Pancreas (tissue), 10 donors: ENCODE data around the gene ATG10. TPM values are rescaled to one million over a fixed set of nuclear protein-coding genes. Genes with fewer than 3 reads are reported as not detected.

Experiments used
- ATAC-seq, 4 donors: fragments of 200-7000 bp; cut with Tn5 transposase; one replicate each; pipeline versions ENCODE4 v1.8.0 to v1.9.1; 2020; ENCODE audit warnings: mild to moderate bottlenecking in 4 of 4, moderate library complexity in 4 of 4
- DNase-seq, 6 donors: peaks; one replicate each; pipeline ENCODE4 v3.0.0-alpha.2; 2020
- FAIRE-seq: peaks from 2 replicates; lab custom pipeline; 2012; peaks lifted over from hg19 to GRCh38; lab: Jason Lieb, UNC
- H3K27ac ChIP-seq, 4 donors: fragments of 200-600 bp; sonication (generic); 1 replicate in 3 of 4; 2 replicates in 1 of 4; pipeline versions ENCODE4 v1.5.0 to v1.8.0; 2020
- H3K27me3 ChIP-seq, 4 donors: fragments of 200-600 bp; one replicate each; pipeline ENCODE4 v1.8.0; 2021
- H3K36me3 ChIP-seq, 3 donors: fragments of 200-600 bp; sonication (generic) in 1 of 3; one replicate each; pipeline versions ENCODE4 v1.5.0 to v1.8.0; 2020 to 2021
- H3K4me1 ChIP-seq, 3 donors: fragments of 200-600 bp; one replicate each; pipeline ENCODE4 v1.8.0; 2021
- H3K4me3 ChIP-seq, 4 donors: fragments of 200-600 bp; sonication (generic) in 2 of 4; one replicate each; pipeline versions ENCODE4 v1.5.0 to v1.8.0; 2020 to 2021
- H3K9me3 ChIP-seq, 4 donors: fragments of 200-600 bp; one replicate each; pipeline ENCODE4 v1.8.0; 2021
- WGBS, 2 donors: extraction: QIAGEN DNeasy Blood & Tissue Kit; methylation state at CpG; one replicate each; pipeline ENCODE4 v1.1.7; 2013; 5-methylcytosine and 5-hydroxymethylcytosine counted together
- intact Hi-C, 3 donors: fragments of 100-400 bp; cut with DNase I; formaldehyde crosslinking; loops; one replicate each; pipeline versions ENCODE4 v1.11.1 to v1.14.2; 2022
- polyA plus RNA-seq, 2 donors: library from polyadenylated mRNA; stranded (reverse); fragments of 200-250 nt; gene quantifications; one replicate each; pipeline ENCODE4 v1.2.3, GENCODE V29; 2013
- total RNA-seq, 6 donors: library from RNA; stranded (reverse); fragmentation: NEBNext Ultra II Directional in 4 of 6; extraction: Animal tissue kit (Norgen Biotek cat#: 25700) in 4 of 6; gene quantifications; one replicate each; pipeline versions ENCODE4 v1.2.1 to v1.2.4, GENCODE V29; 2021 to 2023
- TF ChIP-seq, protein P1 (sequence below), 4 donors: fragments of 200-600 bp; sonication (generic) in 3 of 4; IDR thresholded peaks; one replicate each; pipeline versions ENCODE4 v1.5.0 to v1.8.0; 2021; ENCODE audit warnings: antibody characterized with exemption in 4 of 4
- donor health status: healthy with polysubstance abuse.
- donor health status: DM: no; HTN: no; CAD: no; lungs with moderate emphysema.
- donor health status: DM: no; HTN: no; CAD: no.
- donor health status: control.
- donor health status: control.
- donor health status: Bipolar disorder and iron deficiency.
- donor health status: DM: yes; HTN: yes; CAD: no.
- donor health status: DM: no; HTN: no; CAD: no.
- donor health status: DM: no; HTN: no; CAD: no.
- donor health status: DM: yes; HTN: yes; CAD: no.

The ATG10 gene
- total and polyA plus RNA-seq, 8 donors, result 3.3 to 5.2 (median 3.5) TPM

DNA sequence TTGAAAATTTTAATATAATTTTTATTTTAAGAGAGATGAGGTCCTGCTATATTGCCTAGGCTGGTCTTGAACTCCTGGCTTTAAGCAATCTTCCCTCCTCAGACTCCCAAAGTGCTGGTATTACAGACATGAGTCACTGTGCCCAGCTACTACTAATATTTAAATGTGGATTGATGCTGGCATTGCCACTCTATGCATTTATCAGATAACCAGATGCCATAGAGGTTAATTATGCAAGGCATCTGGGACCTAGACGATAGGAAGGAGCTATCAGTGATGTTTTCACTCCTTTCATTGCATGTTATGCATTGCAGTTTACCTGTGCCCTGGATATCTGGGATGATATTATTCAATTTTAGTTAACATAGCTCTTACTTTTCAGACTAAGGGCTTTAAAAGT is 179.4 kb downstream of the ATG10 start:
- WGBS, 2 donors, result 61 to 68% methylated on average over 1 of the region's 1 CpG
- intact Hi-C loops, result no loop called here
- Histone ChIP-seq H3K4me3 (no peak overlapping the region), H3K9me3 (no peaks in the 10 kb centered on the region), H3K4me1 (no peaks in the 10 kb centered on the region), H3K27ac (no peak overlapping the region), H3K27me3 (no peaks in the 10 kb centered on the region), H3K36me3 (no peaks in the 10 kb centered on the region)
- FAIRE-seq (no peak), ATAC-seq (no peak), DNase-seq (no peak)
- TF ChIP-seq, protein P1, sequence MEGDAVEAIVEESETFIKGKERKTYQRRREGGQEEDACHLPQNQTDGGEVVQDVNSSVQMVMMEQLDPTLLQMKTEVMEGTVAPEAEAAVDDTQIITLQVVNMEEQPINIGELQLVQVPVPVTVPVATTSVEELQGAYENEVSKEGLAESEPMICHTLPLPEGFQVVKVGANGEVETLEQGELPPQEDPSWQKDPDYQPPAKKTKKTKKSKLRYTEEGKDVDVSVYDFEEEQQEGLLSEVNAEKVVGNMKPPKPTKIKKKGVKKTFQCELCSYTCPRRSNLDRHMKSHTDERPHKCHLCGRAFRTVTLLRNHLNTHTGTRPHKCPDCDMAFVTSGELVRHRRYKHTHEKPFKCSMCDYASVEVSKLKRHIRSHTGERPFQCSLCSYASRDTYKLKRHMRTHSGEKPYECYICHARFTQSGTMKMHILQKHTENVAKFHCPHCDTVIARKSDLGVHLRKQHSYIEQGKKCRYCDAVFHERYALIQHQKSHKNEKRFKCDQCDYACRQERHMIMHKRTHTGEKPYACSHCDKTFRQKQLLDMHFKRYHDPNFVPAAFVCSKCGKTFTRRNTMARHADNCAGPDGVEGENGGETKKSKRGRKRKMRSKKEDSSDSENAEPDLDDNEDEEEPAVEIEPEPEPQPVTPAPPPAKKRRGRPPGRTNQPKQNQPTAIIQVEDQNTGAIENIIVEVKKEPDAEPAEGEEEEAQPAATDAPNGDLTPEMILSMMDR (IDR thresholded peaks at IDR 0.05), result no peak

DNA sequence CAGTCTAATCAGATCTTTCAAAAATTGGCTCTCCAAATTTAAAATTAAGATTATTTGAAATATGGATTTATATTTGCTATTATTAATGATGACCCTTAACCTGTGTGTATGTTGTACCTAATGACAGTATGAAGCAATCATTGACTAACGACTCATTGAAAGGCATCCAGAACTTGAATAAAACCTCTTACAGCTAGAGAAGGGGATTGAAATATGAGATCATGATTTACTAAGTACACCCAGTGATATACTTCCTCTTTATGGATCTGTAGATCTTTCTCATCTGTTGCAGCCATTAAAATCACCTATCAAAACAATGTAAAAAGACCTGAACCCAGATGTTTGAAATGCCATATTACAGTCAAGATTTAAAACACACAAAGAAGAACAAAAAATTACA is 179.8 kb downstream of the ATG10 start:
- H3K27me3 ChIP-seq, result no peaks in the 10 kb centered on the region
- WGBS, 2 donors, result 67 to 79% methylated on average over 1 of the region's 1 CpG

DNA sequence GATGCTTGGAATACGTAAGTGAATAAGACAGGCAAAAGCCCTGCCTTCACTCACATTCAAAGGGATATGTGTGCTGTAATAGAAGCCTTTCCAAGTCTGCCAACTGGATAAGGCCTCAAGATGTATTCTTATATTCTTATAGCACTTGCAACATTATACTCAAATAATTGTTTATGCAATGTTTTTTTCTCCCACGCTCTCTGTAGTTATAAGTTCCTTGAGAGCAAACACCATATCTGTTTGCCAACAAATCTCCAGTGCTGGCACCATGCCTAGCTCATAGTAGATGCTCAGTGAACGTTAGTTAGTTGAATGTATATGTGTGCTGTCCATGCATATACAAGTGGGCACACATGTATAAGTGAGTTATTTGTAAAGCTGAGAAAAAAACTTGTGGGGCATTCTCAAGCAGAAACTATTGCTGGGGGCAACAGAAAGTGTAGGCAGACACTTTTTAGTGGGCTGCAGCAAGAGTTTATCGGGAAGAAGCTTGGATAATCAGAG is 181.2 kb downstream of the ATG10 start:
- no peak for FAIRE-seq
- Histone ChIP-seq H3K4me3 (no peak overlapping the region), H3K4me1 (no peaks in the 10 kb centered on the region), H3K9me3 (no peaks in the 10 kb centered on the region), H3K27me3 (no peaks in the 10 kb centered on the region), H3K36me3 (no peaks in the 10 kb centered on the region), H3K27ac (no peak overlapping the region)
- TF ChIP-seq, protein P1 (IDR thresholded peaks at IDR 0.05), result no peak
- intact Hi-C loops, result no loop called here
- ATAC-seq, result no peak
- no peak for DNase-seq
- WGBS, 2 donors, result 88% methylated on average over 4 of the region's 4 CpGs

More for the DNA sequence above, 179.8 kb downstream of the ATG10 start:
- H3K36me3 ChIP-seq, result no peaks in the 10 kb centered on the region
- no peak overlapping the region for H3K27ac ChIP-seq
- intact Hi-C loops, result no loop called here
- TF ChIP-seq, protein P1 (IDR thresholded peaks at IDR 0.05), result no peak
- H3K4me3 ChIP-seq, result no peak overlapping the region
- no peaks in the 10 kb centered on the region for H3K9me3 ChIP-seq
- no peak for DNase-seq
- no peaks in the 10 kb centered on the region for H3K4me1 ChIP-seq
- FAIRE-seq, result no peak
- ATAC-seq, result no peak

DNA sequence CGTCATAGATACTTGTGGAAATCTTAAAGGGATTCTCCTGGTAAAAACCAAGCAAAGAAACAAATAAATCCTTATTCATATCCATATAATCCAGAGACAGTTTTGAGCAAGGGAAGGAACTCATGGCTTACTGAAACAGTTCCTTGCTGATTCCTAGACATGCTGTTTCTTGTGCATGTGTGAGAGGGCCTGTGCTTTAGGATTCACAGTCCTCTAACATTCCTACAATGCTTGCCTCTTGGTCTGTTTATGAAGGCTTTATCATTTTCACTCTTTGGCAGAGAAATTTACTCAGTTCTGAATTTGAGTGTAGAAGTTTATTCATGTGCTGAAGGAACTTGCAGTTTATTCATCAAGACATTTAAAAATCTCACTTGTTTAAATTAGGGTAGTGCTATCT is 183.0 kb downstream of the ATG10 start:
- 91 to 95% methylated on average over 1 of the region's 1 CpG for WGBS, 2 donors
- intact Hi-C loops, result no loop called here
- DNase-seq (no peak), ATAC-seq (no peak), FAIRE-seq (no peak)
- TF ChIP-seq, protein P1 (IDR thresholded peaks at IDR 0.05), result no peak
- no peaks in the 10 kb centered on the region for H3K36me3 ChIP-seq
- H3K9me3 ChIP-seq, result no peaks in the 10 kb centered on the region
- H3K4me3 ChIP-seq, result no peak overlapping the region
- no peaks in the 10 kb centered on the region for H3K4me1 ChIP-seq
- H3K27me3 ChIP-seq, result no peaks in the 10 kb centered on the region
- H3K27ac ChIP-seq, result no peak overlapping the region

DNA sequence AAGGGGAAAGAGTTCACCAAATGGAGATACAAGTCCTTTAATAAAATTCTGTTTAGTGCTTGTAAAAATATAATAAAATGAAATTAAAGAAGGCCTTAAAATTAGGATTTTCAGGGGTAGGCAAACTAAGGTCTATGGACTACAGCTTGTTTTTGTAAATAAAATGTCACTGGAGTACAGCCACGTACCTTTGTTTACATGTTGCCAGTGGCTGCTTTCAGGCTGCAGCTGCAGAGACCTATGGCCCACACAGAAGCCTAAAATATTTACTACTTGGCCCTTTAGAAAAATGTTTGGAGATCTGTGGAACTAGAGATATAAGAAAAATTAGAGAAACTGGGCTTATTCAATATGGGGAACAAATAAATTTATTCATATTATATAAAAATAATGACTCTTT is 183.5 kb downstream of the ATG10 start:
- TF ChIP-seq, protein P1 (IDR thresholded peaks at IDR 0.05), result no peak
- no peak overlapping the region for H3K27ac ChIP-seq
- H3K9me3 ChIP-seq, result no peaks in the 10 kb centered on the region
- no peak overlapping the region for H3K4me3 ChIP-seq
- ATAC-seq, result no peak
- no peak for FAIRE-seq
- WGBS, 2 donors, result 76 to 79% methylated on average over 1 of the region's 1 CpG
- no peaks in the 10 kb centered on the region for H3K27me3 ChIP-seq
- DNase-seq, result no peak
- H3K4me1 ChIP-seq, result no peaks in the 10 kb centered on the region
- H3K36me3 ChIP-seq, result no peaks in the 10 kb centered on the region
- intact Hi-C loops, result no loop called here
